Thymus (tissue), 11 donors: ENCODE data around the gene GSTM1. TPM values are rescaled to one million over a fixed set of nuclear protein-coding genes. Genes with fewer than 3 reads are reported as not detected.
"Not testable (repeated sequence)": the region's sequence is repeated elsewhere in the genome, so short reads cannot be mapped to it uniquely, and the experiment has no call there.

Experiments
- DNase-seq, 9 donors: peaks; one replicate each; pipeline ENCODE4 v3.0.0-alpha.2; 2013; ENCODE audit warnings: low spot score in 9 of 9, low read depth in 6 of 9, missing footprints in 1 of 9
- H3K27ac ChIP-seq, 2 donors: one replicate each; pipeline ENCODE4 v1.5.1; 2013; ENCODE audit warnings: control low read depth in 1 of 2, low read depth in 1 of 2, low read length in 1 of 2, mild to moderate bottlenecking in 1 of 2, moderate library complexity in 1 of 2
- H3K27me3 ChIP-seq, 2 donors: one replicate each; pipeline ENCODE4 v1.5.1; 2013; ENCODE audit warnings: low read length in 1 of 2; ENCODE audit not compliant: control insufficient read depth in 2 of 2, insufficient read depth in 1 of 2
- H3K36me3 ChIP-seq, 2 donors: one replicate each; pipeline ENCODE4 v1.5.1; 2013; ENCODE audit warnings: low read length in 1 of 2, mild to moderate bottlenecking in 1 of 2, moderate library complexity in 1 of 2; ENCODE audit not compliant: control insufficient read depth in 2 of 2, insufficient read depth in 2 of 2
- H3K4me1 ChIP-seq, 2 donors: one replicate each; pipeline ENCODE4 v1.5.1; 2013; ENCODE audit warnings: low read length in 2 of 2; ENCODE audit not compliant: control insufficient read depth in 2 of 2, insufficient read depth in 2 of 2
- H3K4me3 ChIP-seq, 2 donors: one replicate each; pipeline ENCODE4 v1.5.1; 2013; ENCODE audit warnings: low read length in 2 of 2, control low read depth in 1 of 2, mild to moderate bottlenecking in 1 of 2
- H3K9me3 ChIP-seq, 2 donors: one replicate each; pipeline ENCODE4 v1.5.1; 2013; ENCODE audit warnings: low read length in 1 of 2, mild to moderate bottlenecking in 1 of 2; ENCODE audit not compliant: control insufficient read depth in 2 of 2, insufficient read depth in 1 of 2
- WGBS: extraction: QIAGEN DNeasy Blood & Tissue Kit; methylation state at CpG from one replicate; pipeline ENCODE4 v1.1.7; 2013; 5-methylcytosine and 5-hydroxymethylcytosine counted together
- polyA plus RNA-seq: library from polyadenylated mRNA; stranded (reverse); fragments of 200-250 nt; gene quantifications from one replicate; pipeline ENCODE4 v1.2.3, GENCODE V29; 2013
- total RNA-seq: library from RNA; stranded (reverse); fragments of 120-200 nt; gene quantifications from one replicate; pipeline ENCODE4 v1.2.4, GENCODE V29; 2013
- donor health status: healthy.

The GSTM1 gene
- total and polyA plus RNA-seq, 2 donors: 0.27 to 12.9 TPM

GRCh38 chr1:109704173-109704572 lies 16.6 kb downstream of the GSTM1 start:
- Histone ChIP-seq H3K27me3 (no peaks in the 10 kb centered on the region), H3K36me3 (no peaks in the 10 kb centered on the region), H3K4me3 (no peak overlapping the region), H3K27ac (no peak overlapping the region), H3K9me3 (peaks cover 0 to 15% of the 10 kb centered on the region in 2 donors), H3K4me1 (no peaks in the 10 kb centered on the region)
- DNase-seq: no peak
- 89% methylated on average over 8 of the region's 8 CpGs for WGBS

GRCh38 chr1:109705411-109705810 lies 17.8 kb downstream of the GSTM1 start:
- no peak overlapping the region for H3K4me3 ChIP-seq
- H3K36me3 ChIP-seq: no peaks in the 10 kb centered on the region
- H3K27ac ChIP-seq: no peak overlapping the region
- 97% methylated on average over 4 of the region's 4 CpGs for WGBS
- DNase-seq: no peak
- no peaks in the 10 kb centered on the region for H3K27me3 ChIP-seq
- H3K4me1 ChIP-seq: no peaks in the 10 kb centered on the region
- H3K9me3 ChIP-seq: peaks cover 0 to 18% of the 10 kb centered on the region in 2 donors

- not testable (repeated sequence) for DNase-seq, H3K36me3 ChIP-seq, H3K27me3 ChIP-seq, H3K4me1 ChIP-seq, H3K9me3 ChIP-seq, H3K27ac ChIP-seq, H3K4me3 ChIP-seq
- 87% methylated on average over 4 of the region's 4 CpGs for WGBS
These were observed 21.3 kb downstream of the GSTM1 start for GRCh38 chr1:109708949-109709348.

GRCh38 chr1:109709822-109710221 lies 22.2 kb downstream of the GSTM1 start:
- not testable (repeated sequence) for H3K36me3 ChIP-seq, H3K4me3 ChIP-seq, H3K4me1 ChIP-seq, DNase-seq, H3K27ac ChIP-seq, H3K9me3 ChIP-seq, H3K27me3 ChIP-seq

- H3K4me3 ChIP-seq, H3K4me1 ChIP-seq, H3K27me3 ChIP-seq, H3K9me3 ChIP-seq, H3K27ac ChIP-seq, H3K36me3 ChIP-seq: not testable (repeated sequence)
- peak in 3 of 9 donors; percentile 22 to 65 (median 24) for DNase-seq
- 25% methylated on average over 33 of the region's 33 CpGs for WGBS
These were observed 24.1 kb downstream of the GSTM1 start, which contains the start of gene GSTM5 for GRCh38 chr1:109711593-109712320. Gene GSTM5, plus strand, starts transcription at chr1:109712251. Its CDS starts 62 bp downstream, at chr1:109712313.

- no peak for DNase-seq
- no peaks in the 10 kb centered on the region for H3K4me1 ChIP-seq
- no peak overlapping the region for H3K4me3 ChIP-seq
- H3K36me3 ChIP-seq: no peaks in the 10 kb centered on the region
- H3K27ac ChIP-seq: no peak overlapping the region
- H3K9me3 ChIP-seq: peaks cover 0 to 5% of the 10 kb centered on the region in 2 donors
- 57% methylated on average over 22 of the region's 22 CpGs for WGBS
- peaks cover 0 to 2% of the 10 kb centered on the region in 2 donors for H3K27me3 ChIP-seq
These were observed 24.8 kb downstream of the GSTM1 start for GRCh38 chr1:109712321-109712864.

GRCh38 chr1:109713636-109714035 lies 26.0 kb downstream of the GSTM1 start:
- DNase-seq: no peak
- Histone ChIP-seq H3K4me3 (no peak overlapping the region), H3K9me3 (peaks cover 0 to 5% of the 10 kb centered on the region in 2 donors), H3K27me3 (peaks cover 0 to 2% of the 10 kb centered on the region in 2 donors), H3K36me3 (no peaks in the 10 kb centered on the region), H3K4me1 (no peaks in the 10 kb centered on the region), H3K27ac (no peak overlapping the region)
- WGBS: 96% methylated on average over 5 of the region's 5 CpGs

- H3K4me3 ChIP-seq: no peak overlapping the region
- no peaks in the 10 kb centered on the region for H3K4me1 ChIP-seq
- no peak overlapping the region for H3K27ac ChIP-seq
- H3K27me3 ChIP-seq: peaks cover 0 to 2% of the 10 kb centered on the region in 2 donors
- 96% methylated on average over 12 of the region's 12 CpGs for WGBS
- no peak for DNase-seq
- no peaks in the 10 kb centered on the region for H3K36me3 ChIP-seq
- H3K9me3 ChIP-seq: no peaks in the 10 kb centered on the region
These were observed 27.2 kb downstream of the GSTM1 start for GRCh38 chr1:109714661-109715372.

- Histone ChIP-seq H3K9me3 (no peaks in the 10 kb centered on the region), H3K36me3 (no peaks in the 10 kb centered on the region), H3K4me1 (no peaks in the 10 kb centered on the region), H3K4me3 (no peak overlapping the region), H3K27me3 (peaks cover 0 to 2% of the 10 kb centered on the region in 2 donors), H3K27ac (no peak overlapping the region)
- no peak for DNase-seq
- 92% methylated on average over 3 of the region's 3 CpGs for WGBS
These were observed 28.5 kb downstream of the GSTM1 start for GRCh38 chr1:109716121-109716520.
